HepG2 (cell line): ENCODE data around the gene GPRIN1. TPM values are rescaled to one million over a fixed set of nuclear protein-coding genes. Genes with fewer than 3 reads are reported as not detected.

Experiments used
- ATAC-seq: fragments of 200-7000 bp; cut with Tn5 transposase; 3 replicates; pipeline ENCODE4 v1.9.1; 2020; ENCODE audit warnings: mild to moderate bottlenecking, moderate library complexity
- BruUV-seq: library from RNA; stranded (reverse); fragments of 400-500 nt; replicated peaks from 2 replicates; lab custom pipeline; 2021; lab: Mats Ljungman, UMichigan
- CTCF ChIA-PET: fragments of 300-600 bp; formaldehyde crosslinking; extraction: SDS; loops from one replicate; lab custom pipeline; 2021; ENCODE audit warnings: low total read pairs, inconsistent platforms, low intra/inter-chr PET ratio; lab: Yijun Ruan, JAX
- POLR2A ChIA-PET: fragments of 350-600 bp; sonication (Branson Sonifier 250); formaldehyde crosslinking; loops from one replicate; lab custom pipeline; 2020; ENCODE audit warnings: antibody characterized with exemption, inconsistent platforms; lab: Yijun Ruan, JAX
- DNase-seq: peaks from one replicate; pipeline ENCODE4 v3.0.0-alpha.2; 2015; ENCODE audit warnings: low spot score
- FAIRE-seq: peaks from 3 replicates; lab custom pipeline; 2011; peaks lifted over from hg19 to GRCh38; lab: Jason Lieb, UNC
- H2AFZ ChIP-seq: one replicate; pipeline ENCODE4 v1.6.1; 2011; ENCODE audit warnings: low read length, inconsistent platforms
- H3K27ac ChIP-seq: fragments of 300-600 bp; 3 replicates; pipeline ENCODE4 v1.8.0; 2011; ENCODE audit warnings: mixed run types, mild to moderate bottlenecking, mixed read lengths, low read length, inconsistent platforms; ENCODE audit not compliant: insufficient read depth; ENCODE audit errors: extremely low read length
- H3K27me3 ChIP-seq, 2 experiments: fragments of 200-600 bp in 1 of 2; 2 replicates in 1 of 2; 3 replicates in 1 of 2; pipeline versions ENCODE4 v1.6.0 to v1.8.0; 2011; ENCODE audit warnings: low read length in 2 of 2, mild to moderate bottlenecking in 2 of 2, moderate library complexity in 2 of 2, inconsistent platforms in 1 of 2; ENCODE audit not compliant: insufficient read depth in 2 of 2, control insufficient read depth in 1 of 2
- H3K36me3 ChIP-seq, 2 experiments: fragments of 200-600 bp in 1 of 2; replicated peaks in 1 of 2; 2 replicates in 1 of 2; 3 replicates in 1 of 2; pipeline versions ENCODE4 v1.5.1 to v1.8.0; 2011; ENCODE audit warnings: low read length in 2 of 2, inconsistent platforms in 1 of 2; ENCODE audit not compliant: insufficient read depth in 2 of 2, control insufficient read depth in 1 of 2
- H3K4me1 ChIP-seq: 2 replicates; pipeline ENCODE4 v1.5.1; 2012; ENCODE audit warnings: low read length, inconsistent platforms; ENCODE audit not compliant: insufficient read depth
- H3K4me2 ChIP-seq: 2 replicates; pipeline ENCODE4 v1.6.0; 2011; ENCODE audit warnings: low read depth, low read length, inconsistent platforms
- H3K4me3 ChIP-seq, 3 experiments: fragments of 200-600 bp in 1 of 3; sonication (generic), shearing (Covaris generic) in 1 of 3; replicated peaks in 1 of 3; 2 replicates each; pipeline ENCODE4 v1.5.1; 2011 to 2016; ENCODE audit warnings: low read length in 3 of 3, inconsistent platforms in 2 of 3, low read depth in 2 of 3, mild to moderate bottlenecking in 2 of 3, control low read depth in 1 of 3, mixed read lengths in 1 of 3; ENCODE audit not compliant: insufficient read depth in 1 of 3
- H3K79me2 ChIP-seq: one replicate; pipeline ENCODE4 v1.6.1; 2011; ENCODE audit warnings: low read length, inconsistent platforms; ENCODE audit not compliant: insufficient read depth
- H3K9ac ChIP-seq: 2 replicates; pipeline ENCODE4 v1.6.0; 2011; ENCODE audit warnings: mild to moderate bottlenecking, low read depth, low read length, inconsistent platforms; ENCODE audit not compliant: insufficient read depth
- H3K9me3 ChIP-seq: 2 replicates; pipeline ENCODE4 v1.5.1; 2012; ENCODE audit warnings: mild to moderate bottlenecking, low read length
- H4K20me1 ChIP-seq: 2 replicates; pipeline ENCODE4 v1.6.0; 2011; ENCODE audit warnings: inconsistent platforms, mild to moderate bottlenecking, low read length, moderate library complexity; ENCODE audit not compliant: insufficient read depth
- FOXJ3 ChIP-seq: sonication (generic); formaldehyde crosslinking; IDR thresholded peaks from 2 replicates; pipeline ENCODE4 v1.4.0; 2020; ENCODE audit warnings: missing genetic modification reagents, mild to moderate bottlenecking, borderline replicate concordance
- NFKB2 ChIP-seq: sonication (generic); formaldehyde crosslinking; IDR thresholded peaks from 2 replicates; pipeline ENCODE4 v1.4.0; 2020; ENCODE audit warnings: missing genetic modification reagents, borderline replicate concordance
- ZFY ChIP-seq: sonication (generic); formaldehyde crosslinking; IDR thresholded peaks from 2 replicates; pipeline ENCODE4 v1.4.0; 2020; ENCODE audit warnings: missing genetic modification reagents
- ZNF24 ChIP-seq: fragments of 450-650 bp; IDR thresholded peaks from 2 replicates; pipeline ENCODE4 v1.6.1; 2017; ENCODE audit warnings: antibody characterized with exemption, mild to moderate bottlenecking
- ZNF337 ChIP-seq: sonication (generic); formaldehyde crosslinking; IDR thresholded peaks from 2 replicates; pipeline ENCODE4 v1.5.1; 2020; ENCODE audit warnings: missing genetic modification reagents, low read depth, mild to moderate bottlenecking, borderline replicate concordance
- WGBS: methylation state at CpG from one replicate; pipeline ENCODE4 v1.1.6; 2017; ENCODE audit warnings: low lambda C conversion rate; 5-methylcytosine and 5-hydroxymethylcytosine counted together
- in situ Hi-C: cut with HindIII; loops from 2 replicates; pipeline ENCODE4 v1.10.0; 2017; ENCODE audit warnings: low pct_unique_long_range_greater_than_20kb; ENCODE audit not compliant: extremely low pct_ligation_motif_present
- intact Hi-C: fragments of 100-400 bp; cut with micrococcal nuclease; formaldehyde crosslinking; loops from one replicate; pipeline ENCODE4 v1.10.0; 2022; ENCODE audit not compliant: unreplicated experiment
- polyA plus RNA-seq, 8 experiments: library from polyadenylated mRNA; depleted of rRNA in 3 of 8; stranded (reverse) in 7 of 8; unstranded in 1 of 8; fragments of >200 nt; fragmentation: Illumina TruSeq in 4 of 8; extraction: Trizol in 4 of 8; gene quantifications; 2 replicates each; pipeline versions ENCODE4 v1.2.1 to v1.2.3, GENCODE V29; 2011 to 2016; ENCODE audit warnings: low read depth in 4 of 8, missing spikeins in 1 of 8, mixed read lengths in 1 of 8; ENCODE audit not compliant: insufficient read depth in 1 of 8
- total RNA-seq, 5 experiments: library from RNA; depleted of rRNA; stranded (reverse); fragments of >200 nt; fragmentation: Illumina TruSeq; extraction: Trizol; gene quantifications; 2 replicates each; pipeline ENCODE4 v1.2.3, GENCODE V29; 2016; ENCODE audit warnings: low read depth in 1 of 5
- TF ChIP-seq, protein P1 (sequence below): sonication (generic); formaldehyde crosslinking; IDR thresholded peaks from 2 replicates; pipeline ENCODE4 v1.5.0; 2020; ENCODE audit warnings: mild to moderate bottlenecking, missing genetic modification reagents, borderline replicate concordance
- TF ChIP-seq, protein P2 (sequence below): sonication (generic); formaldehyde crosslinking; IDR thresholded peaks from 2 replicates; pipeline ENCODE4 v1.4.0; 2020; ENCODE audit warnings: missing genetic modification reagents
- TF ChIP-seq, protein P3 (sequence below): sonication (generic); formaldehyde crosslinking; IDR thresholded peaks from 2 replicates; pipeline ENCODE4 v1.4.0; 2020; ENCODE audit warnings: mild to moderate bottlenecking, missing genetic modification reagents, borderline replicate concordance
- TF ChIP-seq, protein P4 (sequence below): sonication (generic); formaldehyde crosslinking; IDR thresholded peaks from 2 replicates; pipeline ENCODE4 v1.4.0; 2020; ENCODE audit warnings: missing genetic modification reagents

The GPRIN1 gene
- total and polyA plus RNA-seq, 2 of the 13 experiments (the other 11 are each of a cell fraction or from before 2014, with no cell fraction given): 0.32 to 2.0 TPM

DNA sequence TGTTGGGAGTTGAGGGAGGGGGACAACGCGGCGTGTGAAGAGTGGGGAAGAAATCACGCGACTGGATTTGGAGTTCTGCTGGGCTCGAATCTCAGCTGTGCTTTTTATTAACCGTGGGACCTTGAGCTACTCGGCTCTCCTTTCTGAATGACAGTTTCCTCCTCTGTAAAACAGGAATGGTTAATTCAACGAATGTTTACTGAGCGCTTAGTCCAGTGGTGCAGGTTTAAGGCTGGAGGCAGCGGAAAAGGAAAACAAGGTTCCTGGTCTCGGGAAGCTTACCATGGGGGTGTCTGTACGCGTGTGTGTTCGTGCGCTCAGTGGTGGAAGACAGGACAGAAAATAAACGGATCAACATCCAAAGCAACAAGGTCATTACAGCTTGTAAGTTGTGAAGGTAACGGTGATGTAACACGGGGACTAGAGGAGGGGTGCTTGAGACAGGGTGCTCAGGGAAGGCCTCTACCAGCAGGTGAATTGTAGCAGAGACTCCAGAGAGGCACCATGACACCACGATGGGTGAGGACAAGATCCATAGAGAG is 20.8 kb upstream of the GPRIN1 start (continued):
- TF ChIP-seq, protein P1, sequence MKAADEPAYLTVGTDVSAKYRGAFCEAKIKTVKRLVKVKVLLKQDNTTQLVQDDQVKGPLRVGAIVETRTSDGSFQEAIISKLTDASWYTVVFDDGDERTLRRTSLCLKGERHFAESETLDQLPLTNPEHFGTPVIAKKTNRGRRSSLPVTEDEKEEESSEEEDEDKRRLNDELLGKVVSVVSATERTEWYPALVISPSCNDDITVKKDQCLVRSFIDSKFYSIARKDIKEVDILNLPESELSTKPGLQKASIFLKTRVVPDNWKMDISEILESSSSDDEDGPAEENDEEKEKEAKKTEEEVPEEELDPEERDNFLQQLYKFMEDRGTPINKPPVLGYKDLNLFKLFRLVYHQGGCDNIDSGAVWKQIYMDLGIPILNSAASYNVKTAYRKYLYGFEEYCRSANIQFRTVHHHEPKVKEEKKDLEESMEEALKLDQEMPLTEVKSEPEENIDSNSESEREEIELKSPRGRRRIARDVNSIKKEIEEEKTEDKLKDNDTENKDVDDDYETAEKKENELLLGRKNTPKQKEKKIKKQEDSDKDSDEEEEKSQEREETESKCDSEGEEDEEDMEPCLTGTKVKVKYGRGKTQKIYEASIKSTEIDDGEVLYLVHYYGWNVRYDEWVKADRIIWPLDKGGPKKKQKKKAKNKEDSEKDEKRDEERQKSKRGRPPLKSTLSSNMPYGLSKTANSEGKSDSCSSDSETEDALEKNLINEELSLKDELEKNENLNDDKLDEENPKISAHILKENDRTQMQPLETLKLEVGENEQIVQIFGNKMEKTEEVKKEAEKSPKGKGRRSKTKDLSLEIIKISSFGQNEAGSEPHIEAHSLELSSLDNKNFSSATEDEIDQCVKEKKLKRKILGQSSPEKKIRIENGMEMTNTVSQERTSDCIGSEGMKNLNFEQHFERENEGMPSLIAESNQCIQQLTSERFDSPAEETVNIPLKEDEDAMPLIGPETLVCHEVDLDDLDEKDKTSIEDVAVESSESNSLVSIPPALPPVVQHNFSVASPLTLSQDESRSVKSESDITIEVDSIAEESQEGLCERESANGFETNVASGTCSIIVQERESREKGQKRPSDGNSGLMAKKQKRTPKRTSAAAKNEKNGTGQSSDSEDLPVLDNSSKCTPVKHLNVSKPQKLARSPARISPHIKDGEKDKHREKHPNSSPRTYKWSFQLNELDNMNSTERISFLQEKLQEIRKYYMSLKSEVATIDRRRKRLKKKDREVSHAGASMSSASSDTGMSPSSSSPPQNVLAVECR (CRISPR knock-in tag): 0 out of 2 replicates have a peak, but pooled peaks have one; percentile 19

DNA sequence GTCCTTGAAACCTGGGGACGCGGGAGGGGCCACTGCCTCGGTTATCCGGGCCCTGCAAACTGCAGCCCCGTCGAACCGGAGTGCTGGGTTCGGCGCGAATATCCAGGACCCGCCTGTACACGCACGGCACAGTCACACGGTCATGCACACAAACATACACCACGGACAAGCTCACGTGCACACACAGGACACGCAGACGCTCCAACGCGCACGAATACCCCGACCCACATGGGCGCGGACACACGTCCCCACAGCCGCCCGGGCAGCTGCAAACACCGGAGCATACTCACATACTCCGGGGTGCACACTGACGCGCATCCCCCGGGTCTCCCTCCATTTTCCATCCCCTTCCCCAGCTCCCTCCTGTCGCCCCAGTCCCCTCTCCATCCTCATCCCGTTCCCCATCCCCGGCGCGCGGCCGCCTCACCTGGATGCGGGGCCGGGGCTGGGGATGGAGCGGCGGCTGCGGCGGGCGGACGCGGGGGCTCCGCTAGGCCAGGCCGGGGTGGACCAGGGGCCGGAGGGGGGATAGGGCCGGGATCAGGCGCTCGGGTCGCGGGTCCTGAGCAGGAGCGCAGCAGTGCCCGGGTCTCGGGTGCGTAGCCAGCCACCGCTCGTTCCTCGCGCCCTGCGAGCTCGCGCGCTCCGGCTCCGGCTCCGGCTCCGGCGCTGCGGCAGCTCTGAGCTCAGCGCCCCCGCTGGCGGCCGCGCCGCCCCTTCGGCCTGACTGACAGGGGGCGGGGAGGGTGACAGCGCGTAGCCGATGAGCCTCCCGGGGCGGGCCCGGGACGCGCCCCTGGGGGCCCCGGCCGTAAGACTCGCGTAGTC is 20.1 kb upstream of the GPRIN1 start, which contains the start of the genes EIF4E1B and SNCB:
EIF4E1B (plus strand) TSS at position 823 of the 828 bp plus-strand sequence. CDS start 12,113 bp downstream, outside the sequence.
SNCB (minus strand) TSS at position 682 of the 828 bp plus-strand sequence. CDS start 880 bp downstream, outside the sequence.
- no TSS peak for BruUV-seq
- 7% methylated on average over 34 of the region's 94 CpGs for WGBS
- POLR2A ChIA-PET: no interaction called here
- FAIRE-seq: no peak
- in situ Hi-C loops: no loop called here
- Histone ChIP-seq H3K9ac (no peak within 1 kb of the TSS), H3K27ac (no peak within 1 kb of the TSS), H3K4me1 (peaks cover 26% of the 10 kb centered on the region), H3K79me2 (no peaks in the 10 kb centered on the region), H3K36me3 (no peaks in the 10 kb centered on the region), H4K20me1 (no peaks in the 10 kb centered on the region), H3K27me3 (peaks cover 18 to 84% of the 10 kb centered on the region in 2 experiments), H3K4me3 (peak within 1 kb of the TSS; percentile 6 to 62 (median 56)), H3K9me3 (no peaks in the 10 kb centered on the region), H3K4me2 (peak within 1 kb of the TSS; percentile 84), H2AFZ (no peak within 1 kb of the TSS)
- CTCF ChIA-PET: no interaction called here
- DNase-seq: no peak
- intact Hi-C loops: no loop called here
- peak; percentile 86 for ATAC-seq
- TF ChIP-seq ZFY (CRISPR knock-in tag) (peak; percentile 23; the same call in 1 of the 2 replicates), ZNF337 (CRISPR knock-in tag) (no peak), ZNF24 (no peak), NFKB2 (no peak), FOXJ3 (CRISPR knock-in tag) (no peak)
- TF ChIP-seq, protein P2, sequence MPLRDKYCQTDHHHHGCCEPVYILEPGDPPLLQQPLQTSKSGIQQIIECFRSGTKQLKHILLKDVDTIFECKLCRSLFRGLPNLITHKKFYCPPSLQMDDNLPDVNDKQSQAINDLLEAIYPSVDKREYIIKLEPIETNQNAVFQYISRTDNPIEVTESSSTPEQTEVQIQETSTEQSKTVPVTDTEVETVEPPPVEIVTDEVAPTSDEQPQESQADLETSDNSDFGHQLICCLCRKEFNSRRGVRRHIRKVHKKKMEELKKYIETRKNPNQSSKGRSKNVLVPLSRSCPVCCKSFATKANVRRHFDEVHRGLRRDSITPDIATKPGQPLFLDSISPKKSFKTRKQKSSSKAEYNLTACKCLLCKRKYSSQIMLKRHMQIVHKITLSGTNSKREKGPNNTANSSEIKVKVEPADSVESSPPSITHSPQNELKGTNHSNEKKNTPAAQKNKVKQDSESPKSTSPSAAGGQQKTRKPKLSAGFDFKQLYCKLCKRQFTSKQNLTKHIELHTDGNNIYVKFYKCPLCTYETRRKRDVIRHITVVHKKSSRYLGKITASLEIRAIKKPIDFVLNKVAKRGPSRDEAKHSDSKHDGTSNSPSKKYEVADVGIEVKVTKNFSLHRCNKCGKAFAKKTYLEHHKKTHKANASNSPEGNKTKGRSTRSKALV (CRISPR knock-in tag): peak; percentile 72
- TF ChIP-seq, protein P3, sequence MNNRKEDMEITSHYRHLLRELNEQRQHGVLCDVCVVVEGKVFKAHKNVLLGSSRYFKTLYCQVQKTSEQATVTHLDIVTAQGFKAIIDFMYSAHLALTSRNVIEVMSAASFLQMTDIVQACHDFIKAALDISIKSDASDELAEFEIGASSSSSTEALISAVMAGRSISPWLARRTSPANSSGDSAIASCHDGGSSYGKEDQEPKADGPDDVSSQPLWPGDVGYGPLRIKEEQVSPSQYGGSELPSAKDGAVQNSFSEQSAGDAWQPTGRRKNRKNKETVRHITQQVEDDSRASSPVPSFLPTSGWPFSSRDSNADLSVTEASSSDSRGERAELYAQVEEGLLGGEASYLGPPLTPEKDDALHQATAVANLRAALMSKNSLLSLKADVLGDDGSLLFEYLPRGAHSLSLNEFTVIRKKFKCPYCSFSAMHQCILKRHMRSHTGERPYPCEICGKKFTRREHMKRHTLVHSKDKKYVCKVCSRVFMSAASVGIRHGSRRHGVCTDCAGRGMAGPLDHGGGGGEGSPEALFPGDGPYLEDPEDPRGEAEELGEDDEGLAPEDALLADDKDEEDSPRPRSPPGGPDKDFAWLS: no peak
- TF ChIP-seq, protein P4, sequence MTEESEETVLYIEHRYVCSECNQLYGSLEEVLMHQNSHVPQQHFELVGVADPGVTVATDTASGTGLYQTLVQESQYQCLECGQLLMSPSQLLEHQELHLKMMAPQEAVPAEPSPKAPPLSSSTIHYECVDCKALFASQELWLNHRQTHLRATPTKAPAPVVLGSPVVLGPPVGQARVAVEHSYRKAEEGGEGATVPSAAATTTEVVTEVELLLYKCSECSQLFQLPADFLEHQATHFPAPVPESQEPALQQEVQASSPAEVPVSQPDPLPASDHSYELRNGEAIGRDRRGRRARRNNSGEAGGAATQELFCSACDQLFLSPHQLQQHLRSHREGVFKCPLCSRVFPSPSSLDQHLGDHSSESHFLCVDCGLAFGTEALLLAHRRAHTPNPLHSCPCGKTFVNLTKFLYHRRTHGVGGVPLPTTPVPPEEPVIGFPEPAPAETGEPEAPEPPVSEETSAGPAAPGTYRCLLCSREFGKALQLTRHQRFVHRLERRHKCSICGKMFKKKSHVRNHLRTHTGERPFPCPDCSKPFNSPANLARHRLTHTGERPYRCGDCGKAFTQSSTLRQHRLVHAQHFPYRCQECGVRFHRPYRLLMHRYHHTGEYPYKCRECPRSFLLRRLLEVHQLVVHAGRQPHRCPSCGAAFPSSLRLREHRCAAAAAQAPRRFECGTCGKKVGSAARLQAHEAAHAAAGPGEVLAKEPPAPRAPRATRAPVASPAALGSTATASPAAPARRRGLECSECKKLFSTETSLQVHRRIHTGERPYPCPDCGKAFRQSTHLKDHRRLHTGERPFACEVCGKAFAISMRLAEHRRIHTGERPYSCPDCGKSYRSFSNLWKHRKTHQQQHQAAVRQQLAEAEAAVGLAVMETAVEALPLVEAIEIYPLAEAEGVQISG (CRISPR knock-in tag): peak; percentile 20; the same call in 1 of the 2 replicates
